Transverse colon (tissue), 3 donors: ENCODE results near the gene TOGARAM2.

Experiments used
- EP300 ChIP-seq: sonication (generic); formaldehyde crosslinking; IDR thresholded peaks from one replicate; pipeline ENCODE4 v1.6.1; 2017; ENCODE audit warnings: antibody characterized with exemption, low read depth
- POLR2A ChIP-seq: fragments of 450-650 bp; IDR thresholded peaks from one replicate; pipeline ENCODE4 v1.6.1; 2016; ENCODE audit warnings: antibody characterized with exemption, mild to moderate bottlenecking, moderate library complexity
- TF ChIP-seq, protein P1 (sequence below), 5 experiments: fragments of 200-600 bp in 3 of 5; fragments of 450-650 bp in 2 of 5; sonication (generic) in 3 of 5; IDR thresholded peaks; 1 replicate in 2 of 5; 2 replicates in 3 of 5; pipeline ENCODE4 v1.5.1; 2016 to 2017; ENCODE audit warnings: antibody characterized with exemption in 5 of 5, inconsistent platforms in 3 of 5, mild to moderate bottlenecking in 2 of 5, moderate library complexity in 1 of 5

DNA sequence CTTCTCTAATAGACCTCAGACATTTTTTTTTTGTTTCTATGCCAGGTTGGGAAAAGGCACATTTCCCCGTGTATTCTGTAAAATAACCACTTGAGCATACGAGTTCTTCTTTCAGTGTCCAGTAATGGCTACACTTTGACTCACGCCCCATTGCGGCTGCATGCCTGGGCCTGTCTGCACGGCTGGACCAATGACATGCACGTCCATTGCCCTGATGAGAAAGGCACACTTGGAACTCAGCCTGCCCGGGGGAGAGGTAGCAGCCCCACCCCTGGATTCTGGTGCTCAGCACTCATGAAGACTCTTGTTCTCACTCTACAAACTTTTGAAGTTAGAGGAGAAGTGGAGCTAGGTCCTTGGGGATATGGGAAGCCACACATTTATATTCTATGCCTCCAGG is 87.4 kb downstream of the TOGARAM2 start:
- TF ChIP-seq EP300 = no peak
- TF ChIP-seq, protein P1, sequence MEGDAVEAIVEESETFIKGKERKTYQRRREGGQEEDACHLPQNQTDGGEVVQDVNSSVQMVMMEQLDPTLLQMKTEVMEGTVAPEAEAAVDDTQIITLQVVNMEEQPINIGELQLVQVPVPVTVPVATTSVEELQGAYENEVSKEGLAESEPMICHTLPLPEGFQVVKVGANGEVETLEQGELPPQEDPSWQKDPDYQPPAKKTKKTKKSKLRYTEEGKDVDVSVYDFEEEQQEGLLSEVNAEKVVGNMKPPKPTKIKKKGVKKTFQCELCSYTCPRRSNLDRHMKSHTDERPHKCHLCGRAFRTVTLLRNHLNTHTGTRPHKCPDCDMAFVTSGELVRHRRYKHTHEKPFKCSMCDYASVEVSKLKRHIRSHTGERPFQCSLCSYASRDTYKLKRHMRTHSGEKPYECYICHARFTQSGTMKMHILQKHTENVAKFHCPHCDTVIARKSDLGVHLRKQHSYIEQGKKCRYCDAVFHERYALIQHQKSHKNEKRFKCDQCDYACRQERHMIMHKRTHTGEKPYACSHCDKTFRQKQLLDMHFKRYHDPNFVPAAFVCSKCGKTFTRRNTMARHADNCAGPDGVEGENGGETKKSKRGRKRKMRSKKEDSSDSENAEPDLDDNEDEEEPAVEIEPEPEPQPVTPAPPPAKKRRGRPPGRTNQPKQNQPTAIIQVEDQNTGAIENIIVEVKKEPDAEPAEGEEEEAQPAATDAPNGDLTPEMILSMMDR (IDR thresholded peaks at IDR 0.05) = no peak
- TF ChIP-seq POLR2A = no peak
